Measurements from ENCODE around the gene HMCN2. TPM values are rescaled to one million over a fixed set of nuclear protein-coding genes. Genes with fewer than 3 reads are reported as not detected.
"Not testable (repeated sequence)": the region's sequence is repeated elsewhere in the genome, so short reads cannot be mapped to it uniquely, and the experiment has no call there.

The HMCN2 gene
- total RNA-seq, 6 experiments from 2014 or later: under 0.01 to 0.05 (median 0.02) TPM; not detected in 3

GRCh38 chr9:130431536-130432303 lies 166.2 kb downstream of the HMCN2 start:
- H3K4me1 Mint-ChIP-seq (ENCODE audit: low read depth): peaks cover 10% of the 10 kb centered on the region
- H3K36me3 Mint-ChIP-seq (ENCODE audit: low read depth): no peaks in the 10 kb centered on the region
- DNase-seq: no peak
- H3K4me3 Mint-ChIP-seq: no peak overlapping the region
- H3K27ac Mint-ChIP-seq: no peak overlapping the region
- TF ChIP-seq CTCF (IDR thresholded peaks at IDR 0.05): no peak
- peaks cover 10% of the 10 kb centered on the region; the same call in 1 of the 2 replicates for H3K27me3 Mint-ChIP-seq (ENCODE audit: insufficient read depth)
- no peaks in the 10 kb centered on the region for H3K9me3 Mint-ChIP-seq

GRCh38 chr9:130432362-130432761 lies 166.8 kb downstream of the HMCN2 start:
- no peak for DNase-seq
- H3K9me3 Mint-ChIP-seq: no peaks in the 10 kb centered on the region
- H3K27ac Mint-ChIP-seq: no peak overlapping the region
- H3K4me1 Mint-ChIP-seq (ENCODE audit: low read depth): 0 out of 2 replicates have a peak, but pooled peaks cover 6% of the 10 kb centered on the region
- H3K36me3 Mint-ChIP-seq (ENCODE audit: low read depth): no peaks in the 10 kb centered on the region
- no peak overlapping the region for H3K4me3 Mint-ChIP-seq
- peak; percentile 46 for TF ChIP-seq CTCF (IDR thresholded peaks at IDR 0.05)
- H3K27me3 Mint-ChIP-seq (ENCODE audit: insufficient read depth): peaks cover 17% of the 10 kb centered on the region; the same call in 1 of the 2 replicates

GRCh38 chr9:130432796-130433167 lies 167.2 kb downstream of the HMCN2 start:
- Mint-ChIP-seq H3K4me3 (peak overlapping the region; percentile 39; the same call in 1 of the 2 replicates), H3K27me3 (ENCODE audit: insufficient read depth) (peaks cover 21% of the 10 kb centered on the region), H3K9me3 (no peaks in the 10 kb centered on the region), H3K4me1 (ENCODE audit: low read depth) (0 out of 2 replicates have a peak, but pooled peaks cover 6% of the 10 kb centered on the region), H3K36me3 (ENCODE audit: low read depth) (no peaks in the 10 kb centered on the region), H3K27ac (no peak overlapping the region)
- DNase-seq: no peak
- no peak for TF ChIP-seq CTCF (IDR thresholded peaks at IDR 0.05)

GRCh38 chr9:130433168-130433946 lies 167.8 kb downstream of the HMCN2 start:
- TF ChIP-seq CTCF (IDR thresholded peaks at IDR 0.05): peak; percentile 76
- Mint-ChIP-seq H3K27me3 (ENCODE audit: insufficient read depth) (peaks cover 22% of the 10 kb centered on the region), H3K9me3 (no peaks in the 10 kb centered on the region), H3K4me3 (peak overlapping the region; percentile 39; the same call in 1 of the 2 replicates), H3K27ac (no peak overlapping the region), H3K4me1 (ENCODE audit: low read depth) (0 out of 2 replicates have a peak, but pooled peaks cover 6% of the 10 kb centered on the region), H3K36me3 (ENCODE audit: low read depth) (no peaks in the 10 kb centered on the region)
- peak; percentile 13 for DNase-seq

- no peak for DNase-seq
- no peak for TF ChIP-seq CTCF (IDR thresholded peaks at IDR 0.05)
- peaks cover 22% of the 10 kb centered on the region for H3K27me3 Mint-ChIP-seq (ENCODE audit: insufficient read depth)
- H3K27ac Mint-ChIP-seq: no peak overlapping the region
- no peak overlapping the region for H3K4me3 Mint-ChIP-seq
- no peaks in the 10 kb centered on the region for H3K36me3 Mint-ChIP-seq (ENCODE audit: low read depth)
- H3K9me3 Mint-ChIP-seq: no peaks in the 10 kb centered on the region
- H3K4me1 Mint-ChIP-seq (ENCODE audit: low read depth): 0 out of 2 replicates have a peak, but pooled peaks cover 6% of the 10 kb centered on the region
Measured at GRCh38 chr9:130433947-130434262, 168.3 kb downstream of the HMCN2 start.

GRCh38 chr9:130434656-130435055 lies 169.1 kb downstream of the HMCN2 start:
- not testable (repeated sequence) for H3K27ac Mint-ChIP-seq; H3K4me3 Mint-ChIP-seq; DNase-seq; H3K9me3 Mint-ChIP-seq; H3K36me3 Mint-ChIP-seq (ENCODE audit: low read depth); H3K4me1 Mint-ChIP-seq (ENCODE audit: low read depth)
- peaks cover 24% of the 10 kb centered on the region for H3K27me3 Mint-ChIP-seq (ENCODE audit: insufficient read depth)
